HL-60/S4 treated with retinoic acid at 250 ng/mL for 4 days and 3 days (cell line): ENCODE measurements around the gene TBC1D24.

Experiments
- in situ Hi-C: fragments of 300-500 bp; cut with MboI; formaldehyde crosslinking; loops from 2 replicates; pipeline ENCODE4 v1.7.0; 2022; ENCODE audit warnings: low sequenced_read_pairs

TBC1D24 gene

GRCh38 chr16:2512735-2513404 is 37.9 kb downstream of the TBC1D24 start:
- in situ Hi-C loops: no loop called here

- in situ Hi-C loops: no loop called here
These were observed 38.7 kb downstream of the TBC1D24 start, which contains the start of gene ATP6V0C for GRCh38 chr16:2513405-2514332. TSS of gene ATP6V0C (plus strand) at chr16:2513952. CDS start at chr16:2514104, 152 bp downstream.

- in situ Hi-C loops: no loop called here
These were observed 39.6 kb downstream of the TBC1D24 start for GRCh38 chr16:2514333-2515179.

- in situ Hi-C loops: no loop called here
These were observed 40.4 kb downstream of the TBC1D24 start for GRCh38 chr16:2515180-2515851.

- in situ Hi-C loops: no loop called here
These were observed 41.7 kb downstream of the TBC1D24 start for GRCh38 chr16:2516391-2517240.

- in situ Hi-C loops: no loop called here
These were observed 43.2 kb downstream of the TBC1D24 start for GRCh38 chr16:2517954-2518605.

GRCh38 chr16:2518823-2519710 is 44.1 kb downstream of the TBC1D24 start:
- in situ Hi-C loops: no loop called here

- in situ Hi-C loops: no loop called here
These were observed 44.8 kb downstream of the TBC1D24 start for GRCh38 chr16:2519711-2520080.

GRCh38 chr16:2520097-2520783 is 45.3 kb downstream of the TBC1D24 start, which contains the start of gene AMDHD2:
TSS of gene AMDHD2 (plus strand) at chr16:2520371. CDS start at chr16:2520459, 88 bp downstream.
- in situ Hi-C loops: no loop called here

GRCh38 chr16:2520784-2521531 is 46.0 kb downstream of the TBC1D24 start:
- in situ Hi-C loops: no loop called here

- in situ Hi-C loops: no loop called here
These were observed 48.9 kb downstream of the TBC1D24 start for GRCh38 chr16:2523801-2524231.

GRCh38 chr16:2524339-2524938 is 49.5 kb downstream of the TBC1D24 start:
- in situ Hi-C loops: no loop called here

GRCh38 chr16:2526135-2526534 is 51.2 kb downstream of the TBC1D24 start:
- in situ Hi-C loops: no loop called here

GRCh38 chr16:2527071-2527783 is 52.3 kb downstream of the TBC1D24 start:
- in situ Hi-C loops: no loop called here

- in situ Hi-C loops: no loop called here
These were observed 52.8 kb downstream of the TBC1D24 start for GRCh38 chr16:2527784-2528100.
